ENCODE results near the gene ASNSD1. TPM values are rescaled to one million over a fixed set of nuclear protein-coding genes. Genes with fewer than 3 reads are reported as not detected.
A peak's percentile ranks its signal among the peaks of the same experiment; 100 is the strongest.

The ASNSD1 gene
- 56.9 and 58.6 TPM in 2 replicates for total RNA-seq (2014; rRNA removed; shearing (Covaris generic))
- 27.9 and 35.8 TPM in 2 replicates for polyA plus RNA-seq (2015; cell fraction: cytosol; rRNA removed)
- polyA plus RNA-seq (2015; cell fraction: nucleus; rRNA removed): 16.6 and 36.6 TPM in 2 replicates

GRCh38 chr2:189661148-189661956, at the start of gene ASNSD1:
Gene ASNSD1, plus strand, starts transcription at chr2:189661459. Its CDS starts 4,674 bp downstream, at chr2:189666133.
- DNase-seq (ENCODE audit: low read depth, low spot score): peak; percentile 99
- in situ Hi-C loops (cut with HindIII; ENCODE audit: low pct_unique_long_range_greater_than_20kb, low sequenced_read_pairs): no loop called here

- in situ Hi-C loops (cut with HindIII; ENCODE audit: low pct_unique_long_range_greater_than_20kb, low sequenced_read_pairs): no loop called here
- peak; percentile 50 for DNase-seq (ENCODE audit: low read depth, low spot score)
These were observed 48.1 kb upstream of the ASNSD1 start for GRCh38 chr2:189613077-189613636.

- in situ Hi-C loops (cut with HindIII; ENCODE audit: low pct_unique_long_range_greater_than_20kb, low sequenced_read_pairs): no loop called here
- DNase-seq (ENCODE audit: low read depth, low spot score): peak; percentile 53
These were observed 47.4 kb upstream of the ASNSD1 start for GRCh38 chr2:189613650-189614420.

DNA sequence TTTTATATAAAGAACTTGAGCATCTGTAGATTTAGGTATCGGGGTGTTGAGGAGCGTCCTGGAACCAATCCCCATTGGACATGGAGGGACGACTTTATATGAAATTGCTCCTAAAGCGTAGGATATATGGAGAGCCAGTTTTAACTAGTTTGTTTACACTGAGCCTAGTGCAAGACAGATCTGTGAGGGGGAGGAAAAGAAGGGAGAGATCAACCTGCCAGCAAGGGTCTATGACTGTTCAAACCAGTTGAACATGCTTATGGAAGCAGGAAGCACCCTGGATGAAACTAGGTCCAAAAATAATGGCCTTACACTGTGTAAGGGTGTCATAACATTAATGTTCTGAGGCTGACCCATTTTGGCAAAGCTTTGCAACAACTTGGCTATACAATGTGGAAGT, 46.7 kb upstream of the ASNSD1 start:
- in situ Hi-C loops (cut with HindIII; ENCODE audit: low pct_unique_long_range_greater_than_20kb, low sequenced_read_pairs): no loop called here
- no peak for DNase-seq (ENCODE audit: low read depth, low spot score)

DNA sequence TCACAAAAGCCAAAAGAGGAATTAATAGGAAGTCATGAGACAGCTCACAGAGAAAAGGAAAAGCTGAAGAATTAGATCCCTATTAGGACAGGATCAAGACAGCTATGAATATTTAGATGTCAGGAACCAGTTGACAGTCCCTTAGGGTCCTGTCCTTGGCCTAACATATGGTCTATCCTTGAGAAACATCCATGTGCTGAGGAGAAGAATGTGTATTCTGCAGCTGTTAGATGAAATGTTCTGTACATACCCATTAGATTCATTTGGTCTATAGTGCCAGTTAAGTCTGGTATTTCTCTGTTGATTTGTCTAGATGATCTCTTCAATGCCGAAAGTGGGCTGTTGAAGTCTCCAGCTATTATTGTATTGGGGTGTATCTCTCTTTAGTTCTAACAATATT, 43.1 kb upstream of the ASNSD1 start:
- no peak for DNase-seq (ENCODE audit: low read depth, low spot score)
- in situ Hi-C loops (cut with HindIII; ENCODE audit: low pct_unique_long_range_greater_than_20kb, low sequenced_read_pairs): no loop called here

DNA sequence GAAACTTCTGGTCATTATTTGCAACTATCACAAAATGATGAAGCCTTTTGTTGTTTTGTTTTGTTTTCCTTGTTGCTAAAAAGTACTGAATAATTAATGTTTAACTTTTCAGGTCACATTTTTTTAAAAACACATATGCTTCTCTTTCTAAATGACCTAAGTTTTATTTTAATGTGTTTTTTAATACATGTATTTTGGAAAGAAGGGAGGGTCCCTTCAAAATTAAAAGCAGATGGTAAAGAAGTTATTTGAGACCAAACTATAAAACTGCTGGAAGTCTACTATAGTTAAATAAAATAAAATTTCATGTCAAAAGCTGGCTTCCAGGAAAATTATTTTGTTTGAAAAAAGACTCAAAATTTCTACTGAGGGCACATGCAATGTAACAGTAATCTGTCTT, 39.5 kb upstream of the ASNSD1 start:
- in situ Hi-C loops (cut with HindIII; ENCODE audit: low pct_unique_long_range_greater_than_20kb, low sequenced_read_pairs): no loop called here
- no peak for DNase-seq (ENCODE audit: low read depth, low spot score)

DNA sequence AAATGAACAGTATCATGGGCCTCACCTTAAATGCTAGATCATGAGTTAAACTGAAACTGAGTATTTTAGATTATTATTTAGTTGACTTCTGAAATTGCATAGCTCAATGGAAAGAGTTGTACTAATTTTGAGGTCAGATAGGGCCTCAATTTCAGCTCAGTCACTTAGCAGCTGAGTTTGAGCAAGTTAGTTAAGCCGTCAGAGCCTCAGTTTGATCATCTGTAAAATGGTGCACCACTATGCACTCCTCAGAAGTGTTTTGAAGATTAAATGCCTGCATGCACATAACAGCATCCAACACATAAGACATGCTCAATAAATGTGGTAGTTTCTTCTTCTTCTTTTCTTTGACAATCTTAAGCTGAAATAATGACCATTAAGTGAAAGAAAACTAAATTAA, 38.2 kb upstream of the ASNSD1 start:
- no peak for DNase-seq (ENCODE audit: low read depth, low spot score)
- in situ Hi-C loops (cut with HindIII; ENCODE audit: low pct_unique_long_range_greater_than_20kb, low sequenced_read_pairs): no loop called here

GRCh38 chr2:189624648-189625355, 36.5 kb upstream of the ASNSD1 start:
- DNase-seq (ENCODE audit: low read depth, low spot score): no peak
- in situ Hi-C loops (cut with HindIII; ENCODE audit: low pct_unique_long_range_greater_than_20kb, low sequenced_read_pairs): no loop called here

DNA sequence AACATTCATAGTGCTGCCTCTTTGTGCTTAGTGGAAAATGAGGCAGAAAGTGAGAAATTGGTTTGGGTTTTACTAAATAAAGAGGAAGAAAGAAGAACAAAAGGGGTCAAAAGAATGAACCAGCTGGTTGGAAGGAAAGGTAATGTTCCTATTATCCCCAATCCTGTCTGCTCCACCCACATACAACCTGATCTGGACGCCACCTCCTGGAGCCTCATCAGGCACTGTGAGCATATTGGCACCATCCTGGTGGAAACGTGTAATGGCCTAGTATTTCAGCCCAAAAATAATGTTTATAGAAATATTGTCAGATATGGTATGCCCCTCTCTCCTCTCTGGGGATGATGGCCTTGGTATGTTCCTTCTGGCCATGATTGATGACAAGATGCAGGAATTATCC, 35.6 kb upstream of the ASNSD1 start:
- no peak for DNase-seq (ENCODE audit: low read depth, low spot score)
- in situ Hi-C loops (cut with HindIII; ENCODE audit: low pct_unique_long_range_greater_than_20kb, low sequenced_read_pairs): no loop called here

- in situ Hi-C loops (cut with HindIII; ENCODE audit: low pct_unique_long_range_greater_than_20kb, low sequenced_read_pairs): no loop called here
- DNase-seq (ENCODE audit: low read depth, low spot score): no peak
These were observed 33.5 kb upstream of the ASNSD1 start for GRCh38 chr2:189627789-189628188.

DNA sequence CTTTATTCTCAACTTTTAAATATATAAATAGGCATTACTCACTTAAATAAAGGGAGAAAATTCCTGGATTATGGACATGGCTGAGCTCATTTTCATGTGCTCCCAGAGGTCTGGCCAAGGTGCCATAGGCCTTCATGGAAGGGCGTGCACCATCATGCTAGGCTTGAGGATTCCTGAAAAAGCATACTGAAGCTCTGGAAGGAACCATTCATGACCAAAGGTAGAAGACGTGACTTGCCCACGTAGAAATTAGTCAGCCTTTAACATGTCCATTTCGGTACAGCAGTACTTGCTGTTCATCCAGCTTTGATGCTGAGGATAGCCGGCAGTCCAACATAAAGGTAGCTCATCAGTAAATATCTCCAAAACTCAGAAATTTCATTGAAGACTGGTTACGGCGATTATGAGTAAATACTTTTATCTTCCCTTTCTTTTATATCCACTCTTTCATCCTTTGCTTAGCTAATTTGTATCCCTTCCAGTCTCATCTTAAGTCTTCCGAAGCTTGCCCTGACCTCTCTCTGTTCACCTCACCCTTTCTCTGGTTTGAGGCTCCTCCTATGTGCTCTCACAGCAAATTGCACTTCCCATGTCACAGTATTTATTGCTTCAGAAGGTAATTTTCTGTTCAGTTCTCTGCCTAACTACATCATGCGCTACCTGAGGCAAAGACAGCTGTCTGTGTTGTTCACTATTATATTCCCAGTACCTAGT, 32.3 kb upstream of the ASNSD1 start:
- DNase-seq (ENCODE audit: low read depth, low spot score): peak; percentile 18
- in situ Hi-C loops (cut with HindIII; ENCODE audit: low pct_unique_long_range_greater_than_20kb, low sequenced_read_pairs): no loop called here

- DNase-seq (ENCODE audit: low read depth, low spot score): no peak
- in situ Hi-C loops (cut with HindIII; ENCODE audit: low pct_unique_long_range_greater_than_20kb, low sequenced_read_pairs): no loop called here
These were observed 31.5 kb upstream of the ASNSD1 start for GRCh38 chr2:189629531-189630453.

- no peak for DNase-seq (ENCODE audit: low read depth, low spot score)
- in situ Hi-C loops (cut with HindIII; ENCODE audit: low pct_unique_long_range_greater_than_20kb, low sequenced_read_pairs): no loop called here
These were observed 29.4 kb upstream of the ASNSD1 start for GRCh38 chr2:189631849-189632248.

DNA sequence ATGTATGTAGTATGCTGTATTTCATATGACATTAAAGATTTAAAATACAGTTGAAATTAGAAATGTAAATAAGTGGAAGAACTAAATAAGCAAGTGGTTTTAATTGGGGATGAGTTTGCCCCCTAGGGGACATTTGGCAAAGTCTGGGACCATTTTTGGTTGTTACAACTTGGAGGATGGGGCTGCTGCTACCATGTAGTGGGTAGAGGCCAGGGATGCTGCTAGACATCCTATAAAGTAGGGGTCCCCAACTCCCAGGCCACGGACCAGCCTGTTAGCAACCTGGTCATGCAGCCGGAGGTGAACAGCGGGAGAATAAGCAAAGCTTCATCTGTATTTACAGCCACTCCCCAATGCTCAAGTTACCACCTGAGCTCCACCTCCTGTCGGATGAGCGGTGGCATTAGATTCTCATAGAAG, 27.9 kb upstream of the ASNSD1 start:
- in situ Hi-C loops (cut with HindIII; ENCODE audit: low pct_unique_long_range_greater_than_20kb, low sequenced_read_pairs): no loop called here
- DNase-seq (ENCODE audit: low read depth, low spot score): peak; percentile 36

GRCh38 chr2:189635353-189635752, 25.9 kb upstream of the ASNSD1 start:
- no peak for DNase-seq (ENCODE audit: low read depth, low spot score)
- in situ Hi-C loops (cut with HindIII; ENCODE audit: low pct_unique_long_range_greater_than_20kb, low sequenced_read_pairs): no loop called here

GRCh38 chr2:189638301-189639006, 22.8 kb upstream of the ASNSD1 start:
- in situ Hi-C loops (cut with HindIII; ENCODE audit: low pct_unique_long_range_greater_than_20kb, low sequenced_read_pairs): no loop called here
- DNase-seq (ENCODE audit: low read depth, low spot score): no peak

All from SK-MEL-5 (cell line).